ENCODE data around the gene TRMT44. TPM values are rescaled to one million over a fixed set of nuclear protein-coding genes. Genes with fewer than 3 reads are reported as not detected.

TRMT44 gene
- total RNA-seq, 1 experiment from 2014 or later = 25.8 TPM

DNA sequence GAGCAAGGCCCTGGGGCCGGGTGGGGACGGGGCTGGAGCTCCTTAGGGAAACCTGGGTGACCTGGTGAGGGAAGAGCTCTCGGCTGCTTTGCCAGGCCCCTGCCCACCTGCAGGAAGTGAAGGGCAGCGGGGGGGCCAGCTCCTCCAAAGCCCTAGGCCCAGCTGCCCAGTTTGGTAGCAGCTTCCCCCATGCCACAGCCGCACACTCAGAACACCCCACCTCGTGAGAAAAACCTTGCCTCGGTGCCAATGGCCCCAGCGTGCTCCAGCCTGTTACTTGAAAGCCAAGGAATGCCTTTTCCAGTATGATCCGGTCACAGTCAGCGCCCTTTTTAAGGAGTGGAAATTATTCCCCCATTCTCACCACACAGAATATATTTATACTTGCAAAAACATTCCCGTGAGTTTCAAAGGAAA, 38.4 kb upstream of the TRMT44 start:
- H3K9me3 ChIP-seq (ENCODE audit: control insufficient read depth in 1 of 2, insufficient read depth in 1 of 2, low read depth in 1 of 2, low read length in 2 of 2) = no peaks in the 10 kb centered on the region
- H2AFZ ChIP-seq (ENCODE audit: low read depth, low read length, poor library complexity, severe bottlenecking) = no peak overlapping the region
- TF ChIP-seq EGR1 (IDR thresholded peaks at IDR 0.05; ENCODE audit: low read depth) (no peak), POLR2A (IDR thresholded peaks at IDR 0.05; ENCODE audit: borderline replicate concordance, extremely low read depth, insufficient read depth, insufficient read length) (no peak), CBX3 (IDR thresholded peaks at IDR 0.05; ENCODE audit: low read depth) (no peak), EZH2 (IDR thresholded peaks at IDR 0.05) (no peak), ZNF274 (IDR thresholded peaks at IDR 0.05; ENCODE audit: low read depth, low read length) (no peak)
- TF ChIP-seq, protein P1, sequence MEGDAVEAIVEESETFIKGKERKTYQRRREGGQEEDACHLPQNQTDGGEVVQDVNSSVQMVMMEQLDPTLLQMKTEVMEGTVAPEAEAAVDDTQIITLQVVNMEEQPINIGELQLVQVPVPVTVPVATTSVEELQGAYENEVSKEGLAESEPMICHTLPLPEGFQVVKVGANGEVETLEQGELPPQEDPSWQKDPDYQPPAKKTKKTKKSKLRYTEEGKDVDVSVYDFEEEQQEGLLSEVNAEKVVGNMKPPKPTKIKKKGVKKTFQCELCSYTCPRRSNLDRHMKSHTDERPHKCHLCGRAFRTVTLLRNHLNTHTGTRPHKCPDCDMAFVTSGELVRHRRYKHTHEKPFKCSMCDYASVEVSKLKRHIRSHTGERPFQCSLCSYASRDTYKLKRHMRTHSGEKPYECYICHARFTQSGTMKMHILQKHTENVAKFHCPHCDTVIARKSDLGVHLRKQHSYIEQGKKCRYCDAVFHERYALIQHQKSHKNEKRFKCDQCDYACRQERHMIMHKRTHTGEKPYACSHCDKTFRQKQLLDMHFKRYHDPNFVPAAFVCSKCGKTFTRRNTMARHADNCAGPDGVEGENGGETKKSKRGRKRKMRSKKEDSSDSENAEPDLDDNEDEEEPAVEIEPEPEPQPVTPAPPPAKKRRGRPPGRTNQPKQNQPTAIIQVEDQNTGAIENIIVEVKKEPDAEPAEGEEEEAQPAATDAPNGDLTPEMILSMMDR (IDR thresholded peaks at IDR 0.05 in 2 of 3, conservative IDR thresholded peaks at IDR 0.05 in 1 of 3; ENCODE audit: borderline replicate concordance in 1 of 3, insufficient read depth in 1 of 3, low read depth in 2 of 3, low read length in 2 of 3) = no peak
- ATAC-seq = no peak
- no peaks in the 10 kb centered on the region for H3K79me2 ChIP-seq (ENCODE audit: insufficient read depth, low read length)
- H3K4me2 ChIP-seq (ENCODE audit: low read length) = no peak overlapping the region
- intact Hi-C loops (cut with micrococcal nuclease) = loop anchor here (2.0 kb wide), 1 partner anchor 225 kb away; no protein-coding TSS in a partner anchor
- H3K4me1 ChIP-seq (ENCODE audit: control insufficient read depth in 1 of 2, insufficient read depth in 2 of 2, low read length in 2 of 2) = no peaks in the 10 kb centered on the region
- RAD21 ChIA-PET (ENCODE audit: low non-redundant PET in 1 of 2, low total read pairs in 2 of 2, uncharacterized antibody in 2 of 2, unreplicated experiment in 2 of 2) = interaction anchor here in 1 of 2 experiments (2.4 kb wide), 1 partner anchor 135 kb away, joined by 7 read pairs; no protein-coding TSS in a partner anchor
- H4K20me1 ChIP-seq (ENCODE audit: insufficient read depth) = no peaks in the 10 kb centered on the region
- POLR2A ChIA-PET = no interaction called here
- H3K9me2 ChIP-seq (ENCODE audit: insufficient read depth) = no peaks in the 10 kb centered on the region
- no peaks in the 10 kb centered on the region for H3K27me3 ChIP-seq (ENCODE audit: insufficient read depth, low read length)
- H3K27ac ChIP-seq (ENCODE audit: low read depth, low read length) = no peak overlapping the region
- no TSS peak for BruUV-seq (replicated peaks)
- DNase-seq (ENCODE audit: low read depth, low spot score) = no peak
- CTCF ChIA-PET = interaction anchor here (1.2 to 3.5 kb wide), 4 partner anchors 9 to 225 kb away, joined by 8 to 34 read pairs (median 12); no protein-coding TSS in a partner anchor
- no peaks in the 10 kb centered on the region; a peak in 1 of 4 replicates for H3K36me3 ChIP-seq (ENCODE audit: control insufficient read depth in 1 of 2, insufficient read depth in 2 of 2, low read length in 2 of 2)
- H3K4me3 ChIP-seq (replicated peaks in 1 of 2; ENCODE audit: low read depth in 1 of 2, low read length in 2 of 2) = no peak overlapping the region
- H3K9ac ChIP-seq (ENCODE audit: low read length) = no peak overlapping the region

DNA sequence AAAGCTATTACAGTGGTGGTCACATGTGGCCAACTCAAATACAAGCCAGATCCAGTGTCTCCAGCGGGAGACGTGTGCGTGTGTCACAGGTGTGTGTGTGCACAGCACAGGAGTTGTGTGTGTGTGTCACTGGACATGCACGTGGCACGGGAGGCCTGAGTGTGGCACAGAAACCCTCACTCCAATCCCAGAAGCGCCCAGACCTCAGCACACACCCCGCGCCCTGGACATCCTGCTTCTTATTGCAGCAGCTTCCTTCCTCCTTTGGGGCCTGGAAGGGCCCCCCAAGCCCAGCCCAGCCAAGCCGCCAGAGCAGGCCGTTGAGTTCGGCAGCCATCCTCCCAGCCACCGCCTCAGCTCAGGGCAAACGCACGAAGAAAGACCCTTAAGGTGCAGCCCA, 37.9 kb upstream of the TRMT44 start:
- no peaks in the 10 kb centered on the region for H3K4me1 ChIP-seq (ENCODE audit: control insufficient read depth in 1 of 2, insufficient read depth in 2 of 2, low read length in 2 of 2)
- H3K4me2 ChIP-seq (ENCODE audit: low read length) = no peak overlapping the region
- intact Hi-C loops (cut with micrococcal nuclease) = loop anchor here (1.0 to 2.0 kb wide), 3 partner anchors 135 to 226 kb away; no protein-coding TSS in a partner anchor
- CTCF ChIA-PET = interaction anchor here (0.6 to 3.5 kb wide), 8 partner anchors 8 to 226 kb away, joined by 3 to 34 read pairs (median 6); no protein-coding TSS in a partner anchor
- H3K27ac ChIP-seq (ENCODE audit: low read depth, low read length) = no peak overlapping the region
- H4K20me1 ChIP-seq (ENCODE audit: insufficient read depth) = no peaks in the 10 kb centered on the region
- POLR2A ChIA-PET = no interaction called here
- H3K27me3 ChIP-seq (ENCODE audit: insufficient read depth, low read length) = no peaks in the 10 kb centered on the region
- no peak overlapping the region for H3K9ac ChIP-seq (ENCODE audit: low read length)
- H3K9me2 ChIP-seq (ENCODE audit: insufficient read depth) = no peaks in the 10 kb centered on the region
- RAD21 ChIA-PET (ENCODE audit: low non-redundant PET in 1 of 2, low total read pairs in 2 of 2, uncharacterized antibody in 2 of 2, unreplicated experiment in 2 of 2) = interaction anchor here in 1 of 2 experiments (2.4 kb wide), 1 partner anchor 136 kb away, joined by 7 read pairs; no protein-coding TSS in a partner anchor
- ATAC-seq (no peak), DNase-seq (ENCODE audit: low read depth, low spot score) (no peak)
- TF ChIP-seq SRF (IDR thresholded peaks at IDR 0.05; ENCODE audit: low read depth) (no peak), SIN3A (IDR thresholded peaks at IDR 0.05; ENCODE audit: low read depth) (no peak), EZH2phosphoT487 (IDR thresholded peaks at IDR 0.05; ENCODE audit: borderline replicate concordance) (no peak), YY1 (IDR thresholded peaks at IDR 0.05; ENCODE audit: extremely low read depth, insufficient replicate concordance, low read depth, low read length) (no peak), RAD21 (IDR thresholded peaks at IDR 0.05; ENCODE audit: low read depth) (no peak), JUND (IDR thresholded peaks at IDR 0.05) (no peak), EGR1 (IDR thresholded peaks at IDR 0.05; ENCODE audit: low read depth) (no peak), EZH2 (IDR thresholded peaks at IDR 0.05) (no peak), FOSL1 (IDR thresholded peaks at IDR 0.05; ENCODE audit: low read depth) (no peak), TCF7L2 (IDR thresholded peaks at IDR 0.05; ENCODE audit: borderline replicate concordance, extremely low read depth, insufficient read depth, insufficient read length) (no peak), ZNF274 (IDR thresholded peaks at IDR 0.05; ENCODE audit: low read depth, low read length) (no peak)
- TF ChIP-seq, protein P1 (IDR thresholded peaks at IDR 0.05 in 2 of 3, conservative IDR thresholded peaks at IDR 0.05 in 1 of 3; ENCODE audit: borderline replicate concordance in 1 of 3, insufficient read depth in 1 of 3, low read depth in 2 of 3, low read length in 2 of 3) = no peak
- TF ChIP-seq, protein P2, sequence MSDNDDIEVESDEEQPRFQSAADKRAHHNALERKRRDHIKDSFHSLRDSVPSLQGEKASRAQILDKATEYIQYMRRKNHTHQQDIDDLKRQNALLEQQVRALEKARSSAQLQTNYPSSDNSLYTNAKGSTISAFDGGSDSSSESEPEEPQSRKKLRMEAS (IDR thresholded peaks at IDR 0.05) = no peak
- H3K9me3 ChIP-seq (ENCODE audit: control insufficient read depth in 1 of 2, insufficient read depth in 1 of 2, low read depth in 1 of 2, low read length in 2 of 2) = no peaks in the 10 kb centered on the region
- H3K4me3 ChIP-seq (replicated peaks in 1 of 2; ENCODE audit: low read depth in 1 of 2, low read length in 2 of 2) = no peak overlapping the region
- H3K36me3 ChIP-seq (ENCODE audit: control insufficient read depth in 1 of 2, insufficient read depth in 2 of 2, low read length in 2 of 2) = no peaks in the 10 kb centered on the region; a peak in 1 of 4 replicates
- BruUV-seq (replicated peaks) = no TSS peak
- H3K79me2 ChIP-seq (ENCODE audit: insufficient read depth, low read length) = no peaks in the 10 kb centered on the region
- H2AFZ ChIP-seq (ENCODE audit: low read depth, low read length, poor library complexity, severe bottlenecking) = no peak overlapping the region
